Measurements from ENCODE around the gene ITIH4.

GRCh38 chr3:52879581-52879980, 49.1 kb upstream of the ITIH4 start:
- no peak for TF ChIP-seq CTCF (IDR thresholded peaks at IDR 0.05; ENCODE audit: insufficient read depth, low read depth, low read length)
- TF ChIP-seq EZH2 (IDR thresholded peaks at IDR 0.05; ENCODE audit: insufficient read depth, low read length), result no peak

All from astrocyte (in vitro differentiated cells and primary cell).